ENCODE data around the gene ANKRD63.

ANKRD63 gene, protein sequence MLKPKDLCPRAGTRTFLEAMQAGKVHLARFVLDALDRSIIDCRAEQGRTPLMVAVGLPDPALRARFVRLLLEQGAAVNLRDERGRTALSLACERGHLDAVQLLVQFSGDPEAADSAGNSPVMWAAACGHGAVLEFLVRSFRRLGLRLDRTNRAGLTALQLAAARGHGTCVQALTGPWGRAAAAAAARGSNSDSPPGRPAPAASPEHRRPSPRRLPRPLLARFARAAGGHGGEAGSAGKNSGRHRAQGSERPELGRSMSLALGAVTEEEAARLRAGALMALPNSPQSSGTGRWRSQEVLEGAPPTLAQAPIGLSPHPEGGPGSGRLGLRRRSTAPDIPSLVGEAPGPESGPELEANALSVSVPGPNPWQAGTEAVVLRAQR

DNA sequence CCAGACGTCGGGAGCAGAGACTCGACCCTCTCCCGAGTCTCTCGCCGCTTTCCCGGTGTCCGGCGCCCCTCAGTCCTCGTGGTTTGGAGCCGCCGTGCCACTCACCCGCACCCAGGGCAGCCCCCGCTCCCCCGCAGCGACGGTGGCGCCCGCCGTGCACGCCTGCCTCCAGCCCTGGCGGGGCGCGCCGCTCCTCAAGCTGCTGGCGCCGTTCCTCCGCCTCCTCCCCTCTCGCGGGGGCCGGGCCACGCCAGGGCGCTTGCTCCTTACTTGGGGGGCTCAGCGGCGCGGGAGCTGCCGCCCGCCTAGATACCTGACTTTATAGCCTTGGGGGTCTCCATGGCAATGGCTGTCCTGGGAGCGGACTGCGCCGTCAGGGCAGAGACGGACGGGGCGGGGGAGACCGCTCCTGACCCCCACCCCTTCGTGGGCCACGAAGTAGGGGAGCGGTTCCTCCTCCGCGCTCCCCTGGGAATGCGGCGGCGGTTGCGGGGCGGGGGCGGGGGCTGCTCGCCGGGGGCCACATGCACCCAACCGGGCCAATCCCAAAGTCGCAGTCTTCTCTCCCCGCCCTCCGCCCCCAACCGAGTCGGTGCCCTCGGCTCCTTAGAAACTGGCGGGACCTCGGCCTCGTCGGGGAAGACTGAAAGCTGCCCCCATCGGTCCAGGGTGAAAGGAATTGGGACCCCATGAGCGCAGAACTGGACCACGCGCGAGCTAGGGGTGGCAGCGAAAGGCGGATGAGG lies at the start of gene ANKRD63:
Gene ANKRD63 (minus strand): TSS at position 196 of the 746 bp plus-strand sequence. CDS start 478 bp downstream, outside the sequence.
- peaks cover 33% of the 10 kb centered on the region for H3K4me1 Mint-ChIP-seq
- ATAC-seq = peak; percentile 68
- peaks cover 35% of the 10 kb centered on the region for H3K27me3 Mint-ChIP-seq
- no peaks in the 10 kb centered on the region for H3K36me3 Mint-ChIP-seq
- H3K27ac Mint-ChIP-seq = peak within 1 kb of the TSS; percentile 40
- no peaks in the 10 kb centered on the region for H3K9me3 Mint-ChIP-seq
- peak within 1 kb of the TSS; percentile 79 for H3K4me3 Mint-ChIP-seq

DNA sequence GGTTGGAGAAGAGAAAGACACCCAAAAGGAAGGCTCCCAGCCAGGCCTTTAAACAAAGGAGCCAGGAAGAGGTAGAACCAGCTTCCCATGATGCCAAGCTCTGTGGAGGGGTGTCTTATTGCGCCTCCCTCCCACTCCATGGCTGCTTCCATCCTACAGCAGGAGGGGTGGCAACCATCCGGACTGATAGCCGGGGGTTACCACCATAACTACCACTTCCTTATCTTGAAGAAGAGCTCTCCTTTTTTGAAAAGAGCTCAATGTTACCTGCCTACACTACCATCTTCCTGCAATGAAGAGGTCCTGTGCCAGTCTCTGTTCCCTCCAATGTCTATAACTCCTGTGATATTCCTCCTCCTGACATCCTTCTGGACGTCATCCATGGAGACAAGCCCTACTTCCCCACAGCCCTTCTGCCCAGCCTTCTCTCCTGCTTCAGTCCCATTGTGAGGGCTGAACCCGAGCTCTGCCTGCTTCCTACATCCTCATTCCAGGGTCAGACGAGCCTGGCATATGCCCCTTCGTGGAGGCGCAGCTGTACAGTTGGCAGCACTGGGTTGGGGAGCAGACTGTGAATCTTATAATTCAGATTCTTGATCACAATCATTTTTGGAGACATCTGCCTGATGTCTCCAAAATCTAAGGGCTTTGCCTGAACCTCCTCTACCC lies 49.4 kb upstream of the ANKRD63 start:
- Mint-ChIP-seq H3K4me1 (peaks cover 26% of the 10 kb centered on the region), H3K4me3 (no peak overlapping the region), H3K9me3 (no peaks in the 10 kb centered on the region), H3K36me3 (no peaks in the 10 kb centered on the region), H3K27ac (no peak overlapping the region), H3K27me3 (no peaks in the 10 kb centered on the region)
- no peak for ATAC-seq

DNA sequence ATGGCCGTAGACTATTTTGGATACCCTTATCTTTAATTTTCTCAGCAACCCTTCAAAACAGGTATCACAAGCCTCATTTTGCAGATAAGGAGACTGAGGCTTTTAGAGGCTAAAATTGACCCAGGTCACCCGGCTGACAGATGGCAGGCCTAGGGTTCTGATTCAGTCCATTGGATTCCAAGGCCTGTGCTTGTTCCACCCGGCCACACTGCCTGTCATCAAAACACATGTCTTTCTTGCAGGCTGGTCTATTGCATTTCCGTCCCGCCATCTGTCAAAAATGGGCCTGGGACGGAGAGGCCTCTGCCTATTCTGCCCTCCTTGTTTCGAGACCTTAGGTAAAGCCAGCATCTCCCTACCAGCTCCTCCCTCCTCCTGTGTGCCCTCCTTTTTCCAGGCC lies 48.8 kb upstream of the ANKRD63 start:
- Mint-ChIP-seq H3K4me1 (peaks cover 21% of the 10 kb centered on the region), H3K9me3 (no peaks in the 10 kb centered on the region), H3K36me3 (no peaks in the 10 kb centered on the region), H3K4me3 (no peak overlapping the region), H3K27me3 (no peaks in the 10 kb centered on the region), H3K27ac (no peak overlapping the region)
- ATAC-seq = no peak

DNA sequence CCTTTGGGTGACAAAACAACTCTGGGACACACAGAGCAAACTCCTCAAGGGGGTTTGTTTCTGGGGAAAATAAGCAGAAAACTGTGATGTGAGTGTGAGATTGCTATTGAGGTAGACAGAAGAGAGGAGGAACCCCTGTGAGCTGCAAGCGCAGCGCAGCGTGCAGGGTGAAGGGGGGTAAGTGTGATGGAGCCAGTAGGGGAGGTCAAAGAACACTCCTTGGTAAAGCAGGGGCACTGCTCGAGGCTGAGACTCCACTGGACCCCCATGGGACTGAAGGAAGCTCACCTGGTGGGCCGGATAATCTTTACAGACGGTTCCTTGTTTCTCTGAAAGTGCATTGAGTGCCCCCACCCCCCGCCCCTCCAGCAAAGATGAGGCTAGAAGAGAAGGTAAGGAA lies 48.2 kb upstream of the ANKRD63 start:
- Mint-ChIP-seq H3K27ac (no peak overlapping the region), H3K36me3 (no peaks in the 10 kb centered on the region), H3K4me1 (peaks cover 21% of the 10 kb centered on the region), H3K9me3 (no peaks in the 10 kb centered on the region), H3K4me3 (no peak overlapping the region), H3K27me3 (no peaks in the 10 kb centered on the region)
- ATAC-seq = no peak

DNA sequence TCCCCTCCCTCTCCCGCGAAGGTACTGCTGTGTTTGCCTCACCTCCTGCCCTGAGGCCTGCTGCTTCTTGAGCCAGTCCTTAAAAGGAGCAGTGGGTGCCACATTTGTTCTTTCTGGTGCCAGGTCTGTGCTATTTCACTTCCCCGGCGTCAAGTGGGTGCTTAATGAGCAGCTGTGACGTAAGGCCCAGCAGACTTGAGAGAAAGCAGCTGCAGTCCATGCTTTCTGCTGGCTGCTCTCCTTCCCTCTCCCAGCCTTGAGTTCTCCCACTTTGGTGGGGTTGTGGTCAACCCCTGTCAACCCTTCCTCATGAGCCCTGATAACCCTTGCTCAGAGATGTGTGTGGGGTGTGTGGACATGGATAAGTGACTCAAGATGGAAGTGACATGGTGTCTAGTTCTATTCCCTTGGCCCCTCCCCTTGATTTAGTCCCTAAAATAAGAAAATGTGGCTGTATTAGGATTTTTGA lies 47.5 kb upstream of the ANKRD63 start:
- Mint-ChIP-seq H3K27me3 (no peaks in the 10 kb centered on the region), H3K4me3 (no peak overlapping the region), H3K36me3 (no peaks in the 10 kb centered on the region), H3K27ac (no peak overlapping the region), H3K9me3 (no peaks in the 10 kb centered on the region), H3K4me1 (peaks cover 22% of the 10 kb centered on the region)
- ATAC-seq = no peak

DNA sequence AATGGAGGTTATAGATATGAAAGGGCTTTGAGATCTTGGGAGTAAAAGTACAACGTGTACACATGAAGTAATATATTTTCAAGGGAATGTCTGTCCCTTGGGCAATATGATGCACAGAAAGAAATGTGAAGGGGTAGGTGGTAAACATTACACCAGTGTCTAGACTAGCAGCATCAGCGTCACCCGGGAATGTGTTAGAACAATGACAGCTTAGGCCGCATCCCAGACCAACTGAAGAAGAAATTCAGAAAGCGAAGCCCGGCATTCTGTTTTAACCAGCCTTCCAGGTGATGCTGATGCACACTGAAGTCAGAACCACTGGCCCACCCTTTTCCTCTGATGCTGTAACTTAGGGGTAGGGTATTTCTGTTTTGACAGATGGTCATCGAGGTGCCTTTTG lies 46.9 kb upstream of the ANKRD63 start:
- H3K4me1 Mint-ChIP-seq = peaks cover 23% of the 10 kb centered on the region

DNA sequence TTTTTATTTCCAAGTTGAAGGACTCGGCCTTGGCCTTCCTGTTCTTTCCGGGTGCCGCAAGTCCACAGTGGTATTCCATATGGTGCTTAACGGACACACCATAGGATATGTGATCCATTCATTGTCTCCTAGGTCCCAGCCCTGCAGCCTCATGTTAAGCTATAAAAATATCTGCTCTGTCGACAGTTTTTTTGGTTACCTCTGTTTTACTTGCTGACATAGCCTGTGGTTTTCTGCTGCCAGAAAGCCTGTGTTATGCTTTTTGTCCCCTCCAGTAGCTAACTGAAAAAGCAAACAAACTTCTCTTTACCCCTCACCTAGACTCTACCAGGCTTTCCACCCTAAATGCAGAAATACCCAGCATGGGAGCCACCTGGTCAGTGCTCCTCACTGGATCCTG lies 45.9 kb upstream of the ANKRD63 start:
- Mint-ChIP-seq H3K4me3 (no peak overlapping the region), H3K27ac (no peak overlapping the region), H3K36me3 (no peaks in the 10 kb centered on the region)

More for the DNA sequence above, 46.9 kb upstream of the ANKRD63 start:
- Mint-ChIP-seq H3K36me3 (no peaks in the 10 kb centered on the region), H3K27ac (no peak overlapping the region), H3K9me3 (no peaks in the 10 kb centered on the region), H3K27me3 (no peaks in the 10 kb centered on the region), H3K4me3 (no peak overlapping the region)
- ATAC-seq = no peak

DNA sequence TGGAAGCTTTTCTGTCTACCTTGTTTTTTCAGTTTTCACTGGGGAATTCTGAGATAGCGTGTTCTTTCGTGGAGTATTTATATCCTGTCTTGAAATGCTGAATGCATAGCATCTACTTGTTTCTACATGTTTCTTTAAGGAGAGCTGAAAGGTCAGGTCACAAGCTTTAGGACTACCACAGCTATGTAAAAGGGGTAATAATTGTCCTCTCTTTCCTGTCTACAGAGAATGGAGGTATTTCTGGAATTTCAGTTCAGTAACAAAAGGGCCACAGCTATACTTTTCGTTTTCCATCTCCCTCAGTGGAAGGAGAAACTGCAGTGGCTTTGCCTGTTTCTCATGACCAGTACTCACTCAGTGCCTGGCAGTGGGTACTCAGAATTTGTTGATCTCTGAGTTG lies 45.3 kb upstream of the ANKRD63 start:
- Mint-ChIP-seq H3K36me3 (no peaks in the 10 kb centered on the region), H3K4me3 (no peak overlapping the region), H3K27ac (no peak overlapping the region), H3K27me3 (no peaks in the 10 kb centered on the region), H3K4me1 (peaks cover 12% of the 10 kb centered on the region), H3K9me3 (no peaks in the 10 kb centered on the region)
- ATAC-seq = no peak

More for the DNA sequence above, 45.9 kb upstream of the ANKRD63 start:
- no peak for ATAC-seq
- Mint-ChIP-seq H3K27me3 (no peaks in the 10 kb centered on the region), H3K9me3 (no peaks in the 10 kb centered on the region), H3K4me1 (peaks cover 14% of the 10 kb centered on the region)

DNA sequence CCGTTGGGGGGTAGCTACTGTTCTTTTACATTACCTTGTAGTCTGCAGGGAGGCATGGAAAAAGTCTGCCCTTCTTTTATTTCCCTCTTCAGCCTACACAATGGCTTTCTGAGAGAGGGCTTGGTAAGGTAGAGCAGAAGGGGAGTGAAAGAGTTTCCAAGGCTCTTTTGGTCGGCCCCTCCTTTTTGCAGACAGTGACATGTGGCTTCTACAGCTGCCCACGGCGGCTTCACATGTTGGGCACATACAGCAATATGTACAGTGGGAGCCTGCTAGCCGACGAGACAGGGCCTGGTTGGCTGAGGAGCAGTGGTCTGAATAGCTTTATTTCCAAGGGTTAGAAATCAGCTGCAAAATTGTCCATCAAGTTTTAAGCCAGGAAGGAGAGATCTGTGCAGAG lies 44.6 kb upstream of the ANKRD63 start:
- H3K27ac Mint-ChIP-seq = no peak overlapping the region
- peaks cover 19% of the 10 kb centered on the region for H3K4me1 Mint-ChIP-seq
- no peak overlapping the region for H3K4me3 Mint-ChIP-seq
- no peaks in the 10 kb centered on the region for H3K36me3 Mint-ChIP-seq
- ATAC-seq = no peak
- no peaks in the 10 kb centered on the region for H3K27me3 Mint-ChIP-seq
- H3K9me3 Mint-ChIP-seq = no peaks in the 10 kb centered on the region

DNA sequence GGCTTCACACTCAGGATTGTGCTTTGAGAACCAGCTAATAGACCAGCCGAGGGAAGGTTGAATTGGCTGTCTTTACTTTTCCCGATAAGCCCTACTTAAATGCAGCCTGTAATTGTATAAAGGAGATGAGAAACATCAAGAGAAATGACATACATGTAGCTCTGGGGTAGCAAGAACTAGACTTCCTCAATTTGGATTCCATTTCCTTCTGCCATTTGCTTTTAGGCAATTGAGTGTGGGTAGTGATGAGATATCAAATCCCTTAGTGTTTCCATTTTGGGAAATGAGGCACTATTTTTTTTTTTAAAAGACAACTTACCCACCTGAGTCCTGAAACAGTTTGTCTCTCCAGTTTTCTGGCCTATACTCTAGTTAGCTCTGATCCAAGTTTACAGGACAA lies 42.8 kb upstream of the ANKRD63 start:
- no peak overlapping the region for H3K4me3 Mint-ChIP-seq
- H3K9me3 Mint-ChIP-seq = no peaks in the 10 kb centered on the region
- no peaks in the 10 kb centered on the region for H3K36me3 Mint-ChIP-seq
- peaks cover 32% of the 10 kb centered on the region for H3K4me1 Mint-ChIP-seq
- ATAC-seq = no peak
- no peaks in the 10 kb centered on the region for H3K27me3 Mint-ChIP-seq
- no peak overlapping the region for H3K27ac Mint-ChIP-seq

DNA sequence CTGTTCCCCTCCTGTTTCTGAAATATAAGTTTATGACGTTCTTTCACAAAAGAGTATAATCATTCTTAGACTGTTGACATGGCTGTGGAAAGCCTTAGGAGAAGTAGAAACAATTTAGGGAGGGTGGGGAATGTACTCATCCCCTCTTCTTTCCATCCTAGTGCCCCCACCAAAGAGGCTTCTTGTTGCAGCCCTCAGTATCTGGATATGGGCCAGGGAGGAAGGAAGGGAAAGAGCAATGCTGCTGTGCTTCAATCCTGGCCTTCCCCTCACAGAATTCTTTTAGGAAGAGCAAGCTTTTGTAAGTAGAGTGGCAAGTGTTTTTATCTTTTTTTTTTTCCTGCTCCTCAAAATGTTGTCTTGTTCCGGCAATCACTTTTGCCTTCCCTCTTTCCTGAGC lies 42.3 kb upstream of the ANKRD63 start:
- Mint-ChIP-seq H3K36me3 (no peaks in the 10 kb centered on the region), H3K27ac (no peak overlapping the region), H3K27me3 (no peaks in the 10 kb centered on the region), H3K4me1 (peaks cover 33% of the 10 kb centered on the region), H3K4me3 (peak overlapping the region; percentile 64), H3K9me3 (no peaks in the 10 kb centered on the region)
- no peak for ATAC-seq

DNA sequence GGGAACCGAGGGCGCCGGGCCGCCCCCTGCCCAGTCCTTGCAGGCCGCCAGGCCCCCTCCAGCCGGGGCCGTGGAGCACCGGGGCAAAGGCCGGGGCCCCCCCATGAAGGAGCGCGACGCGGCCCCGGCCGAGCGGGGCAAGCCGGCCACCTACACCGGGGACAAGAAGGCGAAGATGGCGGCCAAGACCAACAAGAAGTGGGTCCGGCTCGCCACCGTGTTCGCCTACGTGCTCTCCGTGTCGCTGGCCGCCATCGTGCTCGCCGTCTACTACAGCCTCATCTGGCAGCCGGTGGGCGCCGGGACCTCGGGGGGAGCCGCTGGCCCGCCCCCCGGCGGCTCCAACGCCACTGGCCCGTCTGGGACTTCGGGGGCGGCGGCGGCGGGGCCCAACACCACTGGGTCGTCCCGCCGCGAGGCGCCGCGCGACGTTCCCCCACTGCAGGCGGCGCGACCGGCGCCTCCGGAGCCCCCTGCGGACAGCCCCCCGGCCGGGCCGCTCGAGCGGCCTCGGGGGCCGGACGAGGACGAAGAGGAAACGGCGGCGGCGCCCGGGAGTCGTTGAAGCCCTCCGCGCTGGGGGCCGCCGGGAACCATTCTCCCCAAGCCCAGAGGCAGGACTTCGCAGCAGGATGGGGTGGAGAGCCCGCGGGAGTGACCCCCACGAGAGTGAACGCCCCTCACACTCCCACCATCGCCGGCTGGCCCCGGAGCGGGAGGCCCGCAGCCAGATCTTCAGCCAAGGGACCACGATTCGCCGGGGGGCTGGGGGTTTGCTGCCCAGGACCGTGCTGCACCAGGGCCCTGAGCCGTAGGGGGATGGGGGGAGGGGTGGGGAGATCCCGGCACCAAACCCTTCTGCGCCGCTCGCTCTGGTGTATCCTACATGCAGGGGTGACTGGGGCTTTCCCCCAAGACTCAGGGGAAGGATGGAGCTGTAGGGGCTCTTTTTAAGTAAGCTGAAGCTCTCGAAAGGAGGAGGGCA lies 41.4 kb upstream of the ANKRD63 start:
- Mint-ChIP-seq H3K27ac (no peak overlapping the region), H3K36me3 (no peaks in the 10 kb centered on the region), H3K27me3 (no peaks in the 10 kb centered on the region), H3K4me3 (peak overlapping the region; percentile 64), H3K9me3 (no peaks in the 10 kb centered on the region), H3K4me1 (peaks cover 33% of the 10 kb centered on the region)
- peak; percentile 22 for ATAC-seq

DNA sequence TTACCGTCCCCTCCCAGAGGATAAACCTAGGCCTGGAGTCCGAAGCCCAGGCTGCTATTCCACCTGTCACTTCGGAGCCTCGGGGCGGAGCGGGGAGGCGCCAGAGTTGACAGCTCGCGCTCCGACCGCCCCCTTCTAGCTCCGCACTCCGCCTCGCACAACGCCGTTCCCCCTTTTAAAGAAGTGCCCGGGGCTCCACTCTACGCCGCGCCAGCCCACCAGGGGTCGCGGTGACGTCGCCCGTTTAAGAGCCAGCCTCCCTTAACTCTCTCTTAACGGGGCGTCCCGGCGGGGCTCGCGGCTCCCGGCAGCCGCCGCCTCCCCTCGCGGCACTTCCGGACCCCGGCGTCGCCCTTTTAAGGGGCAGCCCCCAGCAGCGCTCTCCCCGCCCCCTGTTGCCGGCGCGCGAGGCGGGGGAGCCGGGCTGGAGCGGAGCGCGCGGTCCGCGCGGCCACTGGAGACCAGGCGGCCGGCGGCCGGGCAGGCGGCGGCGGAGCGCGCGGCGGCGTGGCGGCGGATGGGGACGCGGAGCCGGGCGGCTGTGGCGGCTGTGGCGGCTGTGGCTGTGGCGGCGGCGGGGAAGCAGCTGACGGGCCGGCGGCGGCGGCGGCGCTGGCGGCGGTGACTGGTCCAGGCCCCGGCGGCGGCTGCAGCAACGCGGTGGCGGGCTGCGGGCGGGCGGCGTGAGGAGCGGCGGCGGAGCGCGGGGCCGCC lies 40.5 kb upstream of the ANKRD63 start, which contains the start of gene INAFM2:
Gene INAFM2 (plus strand): TSS at position 454 of the 714 bp plus-strand sequence. CDS start 364 bp downstream, outside the sequence.
- H3K9me3 Mint-ChIP-seq = no peaks in the 10 kb centered on the region
- peak; percentile 97 for ATAC-seq
- no peaks in the 10 kb centered on the region for H3K36me3 Mint-ChIP-seq
- peaks cover 33% of the 10 kb centered on the region for H3K4me1 Mint-ChIP-seq
- H3K27ac Mint-ChIP-seq = peak within 1 kb of the TSS; percentile 28
- peak within 1 kb of the TSS; percentile 74 for H3K4me3 Mint-ChIP-seq
- no peaks in the 10 kb centered on the region for H3K27me3 Mint-ChIP-seq

All from stimulated activated memory B cell treated with anti-CD40 and anti-IgM and Interleukin-4, amounts not matched to agents 10 μg/mL and 1 μg/mL and 100 μg/mL, for 72 hours (primary cell).